Mononuclear cell (primary cell): ENCODE data around the gene TMC4. TPM values are rescaled to one million over a fixed set of nuclear protein-coding genes. Genes with fewer than 3 reads are reported as not detected.
"Not testable (repeated sequence)": the region's sequence is repeated elsewhere in the genome, so short reads cannot be mapped to it uniquely, and the experiment has no call there.

Experiments
- H3K27me3 ChIP-seq: 2 replicates; pipeline ENCODE4 v1.6.0; 2011; ENCODE audit warnings: low read length, control low read depth; ENCODE audit not compliant: insufficient read depth
- H3K4me1 ChIP-seq: 2 replicates; pipeline ENCODE4 v1.5.1; 2011; ENCODE audit warnings: mild to moderate bottlenecking, low read length, control low read depth; ENCODE audit not compliant: insufficient read depth
- H3K4me3 ChIP-seq: 2 replicates; pipeline ENCODE4 v1.5.1; 2011; ENCODE audit warnings: mild to moderate bottlenecking, low read length, moderate library complexity
- H3K9me3 ChIP-seq: 2 replicates; pipeline ENCODE4 v1.5.1; 2011; ENCODE audit warnings: low read depth, mild to moderate bottlenecking, control low read depth, low read length
- total RNA-seq: library from RNA; depleted of rRNA; stranded (reverse); fragments of >200 nt; gene quantifications from one replicate; pipeline ENCODE4 v1.2.3, GENCODE V29; 2012

Gene TMC4, protein sequence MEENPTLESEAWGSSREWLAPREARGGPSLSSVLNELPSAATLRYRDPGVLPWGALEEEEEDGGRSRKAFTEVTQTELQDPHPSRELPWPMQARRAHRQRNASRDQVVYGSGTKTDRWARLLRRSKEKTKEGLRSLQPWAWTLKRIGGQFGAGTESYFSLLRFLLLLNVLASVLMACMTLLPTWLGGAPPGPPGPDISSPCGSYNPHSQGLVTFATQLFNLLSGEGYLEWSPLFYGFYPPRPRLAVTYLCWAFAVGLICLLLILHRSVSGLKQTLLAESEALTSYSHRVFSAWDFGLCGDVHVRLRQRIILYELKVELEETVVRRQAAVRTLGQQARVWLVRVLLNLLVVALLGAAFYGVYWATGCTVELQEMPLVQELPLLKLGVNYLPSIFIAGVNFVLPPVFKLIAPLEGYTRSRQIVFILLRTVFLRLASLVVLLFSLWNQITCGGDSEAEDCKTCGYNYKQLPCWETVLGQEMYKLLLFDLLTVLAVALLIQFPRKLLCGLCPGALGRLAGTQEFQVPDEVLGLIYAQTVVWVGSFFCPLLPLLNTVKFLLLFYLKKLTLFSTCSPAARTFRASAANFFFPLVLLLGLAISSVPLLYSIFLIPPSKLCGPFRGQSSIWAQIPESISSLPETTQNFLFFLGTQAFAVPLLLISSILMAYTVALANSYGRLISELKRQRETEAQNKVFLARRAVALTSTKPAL
- 0.31 TPM for total RNA-seq

DNA sequence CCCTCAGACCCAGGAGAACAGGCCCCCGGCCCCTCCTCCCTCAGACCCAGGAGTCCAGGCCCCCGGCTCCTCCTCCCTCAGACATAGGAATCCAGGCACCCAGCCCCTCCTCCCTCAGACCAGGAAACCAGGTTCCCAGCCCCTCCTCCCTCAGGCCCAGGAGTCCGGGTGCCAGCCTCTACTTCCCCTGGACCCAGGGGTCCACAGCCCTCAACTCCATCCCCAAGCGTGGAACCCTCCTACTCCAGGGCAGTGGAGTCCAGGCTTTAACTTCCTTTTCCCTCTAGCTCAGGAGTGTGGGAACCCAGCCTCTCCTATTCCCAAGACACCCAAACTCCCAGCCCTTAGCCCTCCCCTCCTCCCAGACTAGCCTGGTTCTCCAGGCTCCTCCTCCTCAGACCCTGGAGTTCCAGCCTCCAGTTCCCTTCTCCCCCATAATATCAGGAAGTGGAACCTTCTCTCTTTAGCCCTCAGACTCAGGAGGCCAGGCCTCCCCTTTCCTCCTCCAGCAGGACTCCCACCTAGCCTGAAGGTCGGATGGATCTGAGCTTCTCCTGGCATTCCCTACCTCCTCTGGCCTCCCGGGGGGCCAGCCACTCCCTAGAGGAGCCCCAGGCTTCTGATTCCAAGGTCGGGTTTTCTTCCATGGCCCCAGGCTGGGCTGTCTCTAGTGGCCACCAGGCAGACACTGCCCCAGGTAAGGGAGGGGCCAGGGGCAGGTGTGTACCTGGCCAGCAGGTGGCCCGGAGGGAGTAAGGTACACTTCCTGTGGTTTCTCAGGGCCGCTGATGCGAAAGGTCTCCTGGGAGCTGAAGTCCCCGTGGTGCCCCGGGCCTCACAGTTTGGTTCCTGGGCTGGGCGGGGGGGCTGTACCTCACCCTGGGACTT lies at the start of gene TMC4:
Gene TMC4 (minus strand): TSS at position 690 of the 888 bp plus-strand sequence. CDS start 43 bp downstream, at position 647.
- no peaks in the 10 kb centered on the region for H3K27me3 ChIP-seq
- peaks cover 19% of the 10 kb centered on the region for H3K4me1 ChIP-seq
- H3K4me3 ChIP-seq = no peak within 1 kb of the TSS
- no peaks in the 10 kb centered on the region for H3K9me3 ChIP-seq

DNA sequence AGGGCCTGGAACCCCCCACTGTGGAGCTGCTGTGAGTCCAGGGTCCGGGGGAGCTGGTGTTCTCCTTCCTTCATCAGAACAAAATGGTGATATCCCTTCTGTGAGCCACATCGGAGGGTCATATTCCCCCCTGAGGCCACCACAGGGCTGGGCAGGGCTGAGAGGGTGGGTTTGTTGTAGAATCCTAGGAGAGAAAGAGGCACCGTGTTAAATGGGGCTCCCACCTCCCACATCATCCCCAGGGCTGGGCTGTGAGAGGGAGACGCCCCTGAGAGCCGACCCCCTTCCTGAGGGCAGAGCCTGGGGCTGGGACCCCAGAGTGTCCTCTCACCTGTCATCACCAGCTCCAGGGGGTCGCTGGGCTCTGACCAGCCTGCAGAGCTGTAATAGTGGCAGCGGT lies 49.0 kb upstream of the TMC4 start:
- not testable (repeated sequence) for H3K27me3 ChIP-seq, H3K9me3 ChIP-seq
- H3K4me1 ChIP-seq = peaks cover 22% of the 10 kb centered on the region
- peak overlapping the region; percentile 46 for H3K4me3 ChIP-seq

DNA sequence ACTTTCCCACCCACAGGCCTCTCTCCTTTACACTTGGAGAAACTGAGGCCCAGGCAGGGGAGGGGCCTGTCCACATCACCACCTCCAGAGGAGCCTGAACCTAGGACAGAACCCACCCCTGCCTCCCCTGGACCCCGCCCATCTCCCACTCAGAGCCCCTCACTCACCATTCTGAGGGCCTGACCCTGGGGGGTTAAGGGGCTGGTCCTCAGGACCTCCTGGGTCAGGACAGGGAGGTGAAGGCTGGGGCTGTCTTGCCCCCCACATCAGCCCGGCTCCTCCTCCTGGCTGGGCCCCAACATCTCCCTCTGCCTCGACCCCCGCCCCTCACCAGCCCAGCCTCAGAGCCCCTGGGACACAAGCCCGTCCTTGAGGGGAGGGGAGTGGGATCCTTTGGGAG lies 46.7 kb upstream of the TMC4 start:
- peaks cover 22% of the 10 kb centered on the region for H3K4me1 ChIP-seq
- H3K4me3 ChIP-seq, H3K27me3 ChIP-seq, H3K9me3 ChIP-seq: not testable (repeated sequence)

DNA sequence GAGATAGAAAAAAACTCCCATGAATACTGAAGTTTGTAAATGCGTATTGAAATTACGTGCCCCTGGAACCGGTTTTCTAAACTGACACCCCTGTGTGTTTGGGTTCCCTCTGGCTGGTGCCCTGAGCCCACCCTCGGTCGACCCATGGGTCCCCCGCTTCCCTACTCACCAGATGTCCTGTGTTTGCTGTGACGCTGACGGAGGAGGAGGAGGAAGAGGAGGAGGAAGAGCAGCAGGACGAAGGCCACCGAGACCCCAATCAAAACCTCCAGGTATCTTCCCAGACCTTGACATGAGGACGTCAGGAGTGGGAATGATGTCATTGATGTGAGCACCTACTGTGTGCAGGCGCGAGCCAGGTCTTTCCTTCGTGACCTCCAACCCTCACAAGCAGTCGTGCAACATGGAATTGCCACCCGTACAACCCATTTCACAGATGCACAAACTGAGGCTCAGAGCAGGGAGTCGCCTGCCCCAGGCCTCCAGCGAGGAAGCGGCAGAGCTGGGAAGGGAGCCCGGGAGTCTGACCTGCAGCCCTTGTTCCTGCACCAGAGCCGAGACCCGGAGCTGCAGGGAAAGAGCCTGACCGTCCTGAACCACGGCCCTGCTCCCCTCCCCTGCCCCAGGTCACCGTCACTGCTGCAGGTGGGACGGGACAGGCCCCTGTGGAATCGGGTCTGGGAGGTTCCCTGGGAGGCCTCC lies 46.2 kb upstream of the TMC4 start:
- H3K9me3 ChIP-seq = no peaks in the 10 kb centered on the region

DNA sequence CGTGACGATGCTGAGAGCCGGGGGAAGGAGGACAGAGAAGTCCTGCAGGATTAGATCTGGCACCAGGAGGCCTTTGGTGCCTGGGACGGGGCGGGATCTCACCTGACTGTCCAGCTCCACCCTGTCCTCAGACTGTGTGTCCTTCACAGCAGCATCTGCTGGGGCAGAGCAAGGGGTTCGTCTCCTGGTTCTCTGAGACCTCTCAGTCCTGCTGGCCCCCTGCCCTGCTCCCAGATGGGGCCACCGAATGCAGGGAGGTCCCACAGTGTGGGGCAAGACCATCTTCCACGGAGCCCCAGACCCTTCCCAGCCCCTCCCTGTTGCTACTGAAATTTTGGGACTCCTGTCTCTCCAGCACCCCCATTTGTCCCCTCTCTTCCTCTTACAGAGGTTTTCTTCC lies 45.3 kb upstream of the TMC4 start:
- no peak overlapping the region for H3K4me3 ChIP-seq
- H3K4me1 ChIP-seq = peaks cover 14% of the 10 kb centered on the region
- H3K27me3 ChIP-seq = no peaks in the 10 kb centered on the region
- no peaks in the 10 kb centered on the region for H3K9me3 ChIP-seq

More for the DNA sequence above, 46.2 kb upstream of the TMC4 start:
- H3K27me3 ChIP-seq = no peaks in the 10 kb centered on the region
- H3K4me3 ChIP-seq = no peak overlapping the region
- H3K4me1 ChIP-seq = peaks cover 22% of the 10 kb centered on the region

DNA sequence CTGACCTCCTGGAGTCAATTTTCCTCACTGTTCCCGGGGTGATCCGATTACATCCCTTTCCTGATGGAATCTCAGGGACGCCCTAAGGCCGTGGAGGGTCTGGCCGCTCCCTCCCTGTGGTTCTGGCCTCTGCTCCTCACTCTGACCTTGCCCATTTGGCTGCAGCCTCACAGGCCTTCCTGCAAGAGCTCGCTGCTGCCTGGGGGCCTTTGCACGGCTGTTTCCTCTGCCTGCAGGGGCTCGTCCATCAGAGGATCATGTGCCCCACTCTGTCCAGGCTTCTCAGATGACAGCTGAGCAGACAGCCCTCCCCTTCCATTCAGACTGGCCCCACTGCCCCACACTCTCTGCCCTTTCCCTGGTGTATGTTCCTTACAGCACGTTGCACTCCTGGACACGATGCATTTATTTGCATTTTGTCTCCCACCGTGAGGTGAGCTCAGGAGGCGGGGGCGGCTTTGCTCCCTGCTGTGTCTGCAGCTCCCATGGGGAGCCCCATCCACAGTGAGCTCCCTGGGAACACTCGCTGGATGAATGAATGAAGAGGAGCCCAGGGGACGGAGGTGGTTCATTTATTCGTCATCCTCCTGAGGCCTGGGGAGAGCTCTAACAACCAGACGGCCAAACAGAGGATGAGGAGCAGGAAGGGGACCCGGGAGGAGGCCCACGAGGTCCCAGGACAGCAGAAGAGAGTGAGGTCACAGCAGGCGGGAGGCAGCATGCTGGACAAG lies 44.7 kb upstream of the TMC4 start:
- H3K27me3 ChIP-seq, H3K9me3 ChIP-seq, H3K4me3 ChIP-seq, H3K4me1 ChIP-seq: not testable (repeated sequence)

DNA sequence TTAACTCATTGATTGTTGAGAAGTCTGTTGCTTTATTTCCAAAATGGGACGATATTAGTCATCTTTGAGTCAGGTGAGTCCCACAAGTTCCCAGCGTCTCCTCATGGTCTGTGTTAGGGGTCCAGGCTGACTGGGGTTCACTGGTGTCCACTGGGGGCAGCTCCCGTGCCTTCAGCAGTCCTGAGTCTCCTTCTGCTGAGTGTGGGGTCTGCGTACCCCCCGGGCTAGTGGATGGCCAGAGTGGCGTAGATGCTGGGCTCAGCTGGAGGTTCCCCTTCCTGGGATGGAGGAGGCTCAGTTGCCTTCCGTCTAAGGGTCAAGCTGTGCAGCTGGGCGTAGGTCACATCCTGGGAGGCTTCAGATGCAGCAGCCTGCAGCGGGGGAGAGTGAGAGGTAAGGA lies 43.9 kb upstream of the TMC4 start:
- H3K9me3 ChIP-seq = no peaks in the 10 kb centered on the region
- H3K4me3 ChIP-seq = no peak overlapping the region
- H3K4me1 ChIP-seq = peaks cover 6% of the 10 kb centered on the region
- no peaks in the 10 kb centered on the region for H3K27me3 ChIP-seq

DNA sequence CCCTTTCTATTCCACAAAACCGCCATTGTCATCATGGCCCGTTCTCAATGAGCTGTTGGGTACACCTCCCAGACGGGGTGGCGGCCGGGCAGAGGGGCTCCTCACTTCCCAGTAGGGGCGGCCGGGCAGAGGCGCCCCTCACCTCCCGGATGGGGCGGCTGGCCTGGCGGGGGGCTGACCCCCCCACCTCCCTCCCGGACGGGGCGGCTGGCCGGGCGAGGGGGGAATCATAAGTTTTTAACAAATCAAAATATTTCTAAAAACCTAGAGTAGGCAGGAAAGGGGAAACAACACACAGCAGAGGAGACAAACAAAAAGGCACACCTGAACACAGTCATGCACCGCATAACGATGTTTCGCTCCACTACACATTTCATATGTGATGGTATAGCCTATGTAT lies 41.8 kb upstream of the TMC4 start:
- not testable (repeated sequence) for H3K9me3 ChIP-seq, H3K4me3 ChIP-seq, H3K27me3 ChIP-seq
- peaks cover 26% of the 10 kb centered on the region for H3K4me1 ChIP-seq

DNA sequence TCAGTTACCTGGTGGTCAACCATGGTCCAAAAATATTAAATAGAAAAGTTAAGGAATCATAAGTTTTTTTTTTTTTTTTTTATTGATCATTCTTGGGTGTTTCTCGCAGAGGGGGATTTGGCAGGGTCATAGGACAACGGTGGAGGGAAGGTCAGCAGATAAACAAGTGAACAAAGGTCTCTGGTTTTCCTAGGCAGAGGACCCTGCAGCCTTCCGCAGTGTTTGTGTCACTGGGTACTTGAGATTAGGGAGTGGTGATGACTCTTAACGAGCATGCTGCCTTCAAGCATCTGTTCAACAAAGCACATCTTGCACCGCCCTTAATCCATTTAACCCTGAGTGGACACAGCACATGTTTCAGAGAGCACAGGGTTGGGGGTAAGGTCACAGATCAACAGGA lies 41.3 kb upstream of the TMC4 start:
- H3K9me3 ChIP-seq, H3K4me3 ChIP-seq, H3K27me3 ChIP-seq: not testable (repeated sequence)
- peaks cover 32% of the 10 kb centered on the region for H3K4me1 ChIP-seq

DNA sequence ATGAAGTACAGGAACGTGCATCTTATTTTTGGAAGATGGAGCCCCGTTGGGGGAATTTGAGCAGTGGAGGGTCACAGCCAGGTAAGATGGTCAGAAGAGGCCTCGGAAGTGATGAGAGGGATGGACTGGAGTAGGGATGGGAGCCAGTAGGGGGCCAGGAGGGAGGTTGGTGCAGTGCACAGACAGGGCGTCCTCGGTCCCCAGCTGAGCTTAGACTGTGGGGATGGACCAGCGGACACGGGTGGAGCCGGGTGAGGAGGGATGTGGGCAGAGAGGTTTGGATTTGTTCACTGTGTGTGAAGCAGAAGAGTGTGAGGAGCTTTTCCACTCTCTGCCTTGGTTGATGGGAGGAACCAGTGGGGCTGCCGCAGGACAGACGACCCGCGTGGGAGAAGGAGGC lies 38.3 kb upstream of the TMC4 start:
- Histone ChIP-seq H3K9me3 (no peaks in the 10 kb centered on the region), H3K4me1 (peaks cover 61% of the 10 kb centered on the region), H3K27me3 (no peaks in the 10 kb centered on the region), H3K4me3 (no peak overlapping the region)

DNA sequence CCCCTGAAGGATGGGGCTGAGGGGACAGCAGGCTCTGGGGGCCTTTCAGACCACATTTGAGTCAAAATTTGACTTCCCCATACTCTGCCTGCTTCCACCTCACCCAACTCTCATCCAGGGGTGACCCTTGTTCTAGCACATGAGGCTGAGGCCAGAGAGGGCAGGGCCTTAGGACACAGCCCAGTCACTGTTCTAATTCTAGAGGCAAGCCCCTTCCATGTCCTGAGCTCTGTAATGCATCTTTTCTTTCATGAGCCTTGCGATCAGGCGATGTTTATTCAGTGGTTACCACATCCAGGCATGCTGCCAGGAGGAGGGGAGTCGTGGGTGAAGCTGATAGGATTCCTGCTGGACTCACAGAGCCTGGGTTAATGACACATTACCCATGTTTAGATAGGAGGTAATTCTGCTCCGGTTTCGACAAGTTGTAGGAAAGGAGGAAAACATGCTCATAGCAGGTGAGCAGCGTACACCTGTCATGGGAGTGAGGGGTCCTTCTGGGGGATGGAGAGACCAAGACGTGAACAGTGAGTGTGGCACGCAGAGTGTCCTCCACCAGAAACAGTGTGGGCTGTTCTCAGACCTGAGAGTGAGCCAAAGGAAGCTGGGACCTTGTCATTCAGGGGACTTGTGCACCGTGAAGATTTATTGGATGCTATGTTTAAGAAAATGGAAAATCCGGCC lies 37.0 kb upstream of the TMC4 start:
- Histone ChIP-seq H3K4me1 (peaks cover 74% of the 10 kb centered on the region), H3K9me3 (no peaks in the 10 kb centered on the region), H3K4me3 (peak overlapping the region; percentile 7), H3K27me3 (no peaks in the 10 kb centered on the region)

DNA sequence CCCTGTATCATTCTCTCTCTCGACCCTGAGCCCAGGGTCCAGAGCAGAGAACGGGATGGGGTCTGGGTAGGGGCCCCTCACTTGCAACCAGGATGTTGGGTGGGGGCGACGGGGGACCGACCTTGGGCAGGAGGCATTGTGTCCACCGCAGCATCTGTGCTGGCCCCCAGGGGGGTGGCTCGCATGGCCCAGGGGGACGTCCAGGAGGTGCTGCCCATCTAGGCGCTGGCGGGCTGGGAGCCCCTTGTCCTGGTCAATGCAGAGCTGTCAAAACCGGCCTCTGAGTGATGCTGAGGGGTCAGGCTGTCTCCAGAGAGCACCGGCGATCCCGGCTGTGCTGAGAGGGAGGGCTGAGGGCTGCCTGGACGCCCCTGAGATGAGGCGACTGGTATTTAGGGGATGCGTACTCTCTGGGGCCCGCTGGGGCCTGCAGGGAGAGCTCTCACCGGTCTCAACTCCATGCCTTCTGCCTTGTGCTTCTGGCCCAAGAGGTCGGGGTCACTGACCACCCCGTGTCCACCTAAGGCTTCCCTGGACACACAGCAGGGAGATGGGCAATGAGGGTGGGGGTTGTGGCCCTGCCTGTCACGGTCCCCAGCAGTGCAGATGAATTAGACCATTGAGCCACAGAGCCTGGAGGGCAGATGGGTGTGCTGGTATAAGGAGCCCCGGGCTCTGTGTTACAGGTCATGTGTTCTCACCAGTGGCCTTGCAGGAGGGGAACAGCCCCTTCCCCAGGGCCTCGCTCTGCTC lies 36.3 kb upstream of the TMC4 start:
- H3K4me1 ChIP-seq = peaks cover 81% of the 10 kb centered on the region
- H3K9me3 ChIP-seq = no peaks in the 10 kb centered on the region
- H3K27me3 ChIP-seq = no peaks in the 10 kb centered on the region
- no peak overlapping the region for H3K4me3 ChIP-seq

DNA sequence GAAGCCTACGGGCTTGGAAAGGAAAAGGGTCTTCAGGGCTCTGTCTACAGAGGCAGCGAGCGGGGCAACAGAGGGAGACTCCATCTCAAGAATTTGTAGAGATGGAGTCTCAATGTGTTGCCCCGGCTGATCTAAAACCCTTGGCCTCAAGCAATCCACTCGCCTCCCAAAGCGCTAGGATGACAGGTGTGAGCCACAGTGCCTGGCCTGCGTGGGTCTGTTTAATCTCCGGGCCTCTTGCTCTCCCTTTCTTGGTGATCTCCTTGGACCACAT lies 35.8 kb upstream of the TMC4 start:
- Histone ChIP-seq H3K4me3 (no peak overlapping the region), H3K4me1 (peaks cover 87% of the 10 kb centered on the region), H3K9me3 (no peaks in the 10 kb centered on the region), H3K27me3 (no peaks in the 10 kb centered on the region)
